ENCODE measurements around the gene NXF2. TPM values are rescaled to one million over a fixed set of nuclear protein-coding genes. Genes with fewer than 3 reads are reported as not detected.
"Not testable (repeated sequence)": the region's sequence is repeated elsewhere in the genome, so short reads cannot be mapped to it uniquely, and the experiment has no call there.

Gene NXF2
- not detected for polyA plus RNA-seq (2013, experiment 1 of 4)
- polyA plus RNA-seq (2013, experiment 2 of 4): not detected
- polyA plus RNA-seq (2013, experiment 3 of 4): not detected
- polyA plus RNA-seq (2013, experiment 4 of 4): not detected

GRCh38 chrX:102246893-102247292 is at the start of gene NXF2:
Gene NXF2, plus strand, starts transcription at chrX:102247167. Its CDS starts 59,912 bp downstream, at chrX:102307079.
- not testable (repeated sequence) for H3K36me3 ChIP-seq (ENCODE audit: control insufficient read depth, insufficient read depth, low read length); H3K4me3 ChIP-seq (ENCODE audit: insufficient read depth, low read depth, low read length); H3K27me3 ChIP-seq (ENCODE audit: control insufficient read depth, insufficient read depth, low read length, poor library complexity, severe bottlenecking); H3K9me3 ChIP-seq (ENCODE audit: control insufficient read depth, low read length); H3K4me1 ChIP-seq (ENCODE audit: control insufficient read depth, insufficient read depth, low read length); H3K27ac ChIP-seq (ENCODE audit: insufficient read depth, low read depth, low read length, poor library complexity, severe bottlenecking)
- no CpG with 5 or more reads among the region's 9 CpGs for WGBS, 2 experiments

- H3K27me3 ChIP-seq (ENCODE audit: control insufficient read depth, insufficient read depth, low read length, poor library complexity, severe bottlenecking); H3K4me1 ChIP-seq (ENCODE audit: control insufficient read depth, insufficient read depth, low read length); H3K36me3 ChIP-seq (ENCODE audit: control insufficient read depth, insufficient read depth, low read length); H3K9me3 ChIP-seq (ENCODE audit: control insufficient read depth, low read length); H3K27ac ChIP-seq (ENCODE audit: insufficient read depth, low read depth, low read length, poor library complexity, severe bottlenecking); H3K4me3 ChIP-seq (ENCODE audit: insufficient read depth, low read depth, low read length): not testable (repeated sequence)
- no CpG with 5 or more reads among the region's 5 CpGs for WGBS, 2 experiments
These were observed 39.0 kb upstream of the NXF2 start for GRCh38 chrX:102207940-102208339.

GRCh38 chrX:102214986-102215385 is 32.0 kb upstream of the NXF2 start, which contains the start of gene TCP11X1:
Gene TCP11X1, plus strand, starts transcription at chrX:102215301.
- not testable (repeated sequence) for H3K4me3 ChIP-seq (ENCODE audit: insufficient read depth, low read depth, low read length); H3K9me3 ChIP-seq (ENCODE audit: control insufficient read depth, low read length); H3K36me3 ChIP-seq (ENCODE audit: control insufficient read depth, insufficient read depth, low read length); H3K27me3 ChIP-seq (ENCODE audit: control insufficient read depth, insufficient read depth, low read length, poor library complexity, severe bottlenecking); H3K27ac ChIP-seq (ENCODE audit: insufficient read depth, low read depth, low read length, poor library complexity, severe bottlenecking); H3K4me1 ChIP-seq (ENCODE audit: control insufficient read depth, insufficient read depth, low read length)
- no CpG with 5 or more reads among the region's 15 CpGs for WGBS, 2 experiments

- H3K4me3 ChIP-seq (ENCODE audit: insufficient read depth, low read depth, low read length); H3K36me3 ChIP-seq (ENCODE audit: control insufficient read depth, insufficient read depth, low read length); H3K27ac ChIP-seq (ENCODE audit: insufficient read depth, low read depth, low read length, poor library complexity, severe bottlenecking); H3K4me1 ChIP-seq (ENCODE audit: control insufficient read depth, insufficient read depth, low read length); H3K27me3 ChIP-seq (ENCODE audit: control insufficient read depth, insufficient read depth, low read length, poor library complexity, severe bottlenecking); H3K9me3 ChIP-seq (ENCODE audit: control insufficient read depth, low read length): not testable (repeated sequence)
- WGBS, 2 experiments: no CpG with 5 or more reads among the region's 3 CpGs
These were observed 30.5 kb upstream of the NXF2 start for GRCh38 chrX:102216497-102216896.

- 97% methylated on average over 3 of the region's 7 CpGs; no CpG with 5 or more reads in 1 of the 2 experiments for WGBS, 2 experiments
- H3K4me1 ChIP-seq (ENCODE audit: control insufficient read depth, insufficient read depth, low read length); H3K27me3 ChIP-seq (ENCODE audit: control insufficient read depth, insufficient read depth, low read length, poor library complexity, severe bottlenecking); H3K36me3 ChIP-seq (ENCODE audit: control insufficient read depth, insufficient read depth, low read length); H3K27ac ChIP-seq (ENCODE audit: insufficient read depth, low read depth, low read length, poor library complexity, severe bottlenecking); H3K4me3 ChIP-seq (ENCODE audit: insufficient read depth, low read depth, low read length); H3K9me3 ChIP-seq (ENCODE audit: control insufficient read depth, low read length): not testable (repeated sequence)
These were observed 11.3 kb upstream of the NXF2 start for GRCh38 chrX:102235678-102236077.

- not testable (repeated sequence) for H3K4me1 ChIP-seq (ENCODE audit: control insufficient read depth, insufficient read depth, low read length); H3K36me3 ChIP-seq (ENCODE audit: control insufficient read depth, insufficient read depth, low read length); H3K9me3 ChIP-seq (ENCODE audit: control insufficient read depth, low read length); H3K27me3 ChIP-seq (ENCODE audit: control insufficient read depth, insufficient read depth, low read length, poor library complexity, severe bottlenecking); H3K27ac ChIP-seq (ENCODE audit: insufficient read depth, low read depth, low read length, poor library complexity, severe bottlenecking); H3K4me3 ChIP-seq (ENCODE audit: insufficient read depth, low read depth, low read length)
- WGBS, 2 experiments: 80 to 82% methylated on average over 6 of the region's 15 CpGs
These were observed 6.7 kb upstream of the NXF2 start for GRCh38 chrX:102240265-102240664.

GRCh38 chrX:102272231-102272630 is 25.3 kb downstream of the NXF2 start:
- not testable (repeated sequence) for H3K36me3 ChIP-seq (ENCODE audit: control insufficient read depth, insufficient read depth, low read length); H3K9me3 ChIP-seq (ENCODE audit: control insufficient read depth, low read length); H3K4me3 ChIP-seq (ENCODE audit: insufficient read depth, low read depth, low read length); H3K27me3 ChIP-seq (ENCODE audit: control insufficient read depth, insufficient read depth, low read length, poor library complexity, severe bottlenecking); H3K27ac ChIP-seq (ENCODE audit: insufficient read depth, low read depth, low read length, poor library complexity, severe bottlenecking); H3K4me1 ChIP-seq (ENCODE audit: control insufficient read depth, insufficient read depth, low read length)
- WGBS, 2 experiments: no CpG with 5 or more reads among the region's 4 CpGs

GRCh38 chrX:102338162-102338561 is 91.2 kb downstream of the NXF2 start:
- no peaks in the 10 kb centered on the region for H3K9me3 ChIP-seq (ENCODE audit: control insufficient read depth, low read length)
- no peak overlapping the region for H3K27ac ChIP-seq (ENCODE audit: insufficient read depth, low read depth, low read length, poor library complexity, severe bottlenecking)
- no peak overlapping the region for H3K4me3 ChIP-seq (ENCODE audit: insufficient read depth, low read depth, low read length)
- no peaks in the 10 kb centered on the region for H3K27me3 ChIP-seq (ENCODE audit: control insufficient read depth, insufficient read depth, low read length, poor library complexity, severe bottlenecking)
- no peaks in the 10 kb centered on the region for H3K36me3 ChIP-seq (ENCODE audit: control insufficient read depth, insufficient read depth, low read length)
- WGBS, 2 experiments: 86% methylated on average over 3 of the region's 4 CpGs
- H3K4me1 ChIP-seq (ENCODE audit: control insufficient read depth, insufficient read depth, low read length): no peaks in the 10 kb centered on the region

- no peaks in the 10 kb centered on the region for H3K9me3 ChIP-seq (ENCODE audit: control insufficient read depth, low read length)
- no peaks in the 10 kb centered on the region for H3K4me1 ChIP-seq (ENCODE audit: control insufficient read depth, insufficient read depth, low read length)
- H3K27me3 ChIP-seq (ENCODE audit: control insufficient read depth, insufficient read depth, low read length, poor library complexity, severe bottlenecking): no peaks in the 10 kb centered on the region
- no peak overlapping the region for H3K4me3 ChIP-seq (ENCODE audit: insufficient read depth, low read depth, low read length)
- H3K36me3 ChIP-seq (ENCODE audit: control insufficient read depth, insufficient read depth, low read length): no peaks in the 10 kb centered on the region
- no peak overlapping the region for H3K27ac ChIP-seq (ENCODE audit: insufficient read depth, low read depth, low read length, poor library complexity, severe bottlenecking)
- WGBS, 2 experiments: 82 to 85% methylated on average over 16 to 18 of the region's 19 CpGs
These were observed 92.6 kb downstream of the NXF2 start for GRCh38 chrX:102339312-102340298.

GRCh38 chrX:102341867-102342266 is 94.9 kb downstream of the NXF2 start:
- no peak overlapping the region for H3K4me3 ChIP-seq (ENCODE audit: insufficient read depth, low read depth, low read length)
- H3K27ac ChIP-seq (ENCODE audit: insufficient read depth, low read depth, low read length, poor library complexity, severe bottlenecking): no peak overlapping the region
- no peaks in the 10 kb centered on the region for H3K4me1 ChIP-seq (ENCODE audit: control insufficient read depth, insufficient read depth, low read length)
- no peaks in the 10 kb centered on the region for H3K36me3 ChIP-seq (ENCODE audit: control insufficient read depth, insufficient read depth, low read length)
- no peaks in the 10 kb centered on the region for H3K9me3 ChIP-seq (ENCODE audit: control insufficient read depth, low read length)
- H3K27me3 ChIP-seq (ENCODE audit: control insufficient read depth, insufficient read depth, low read length, poor library complexity, severe bottlenecking): no peaks in the 10 kb centered on the region
- 60 to 62% methylated on average over 1 of the region's 2 CpGs for whole genome bisulfite sequencing, 2 experiments

Measured in ectodermal cell (in vitro differentiated cells).